MM.1S (cell line): Measurements from ENCODE around the gene PROC.

Experiments used
- EZH2 ChIP-seq: fragments of 300-600 bp; sonication (generic); optimal IDR thresholded peaks from 2 replicates; pipeline ENCODE3; 2017; ENCODE audit warnings: low read depth, mild to moderate bottlenecking, antibody characterized with exemption, low read length, mixed read lengths
- EZH2phosphoT487 ChIP-seq: fragments of 300-600 bp; sonication (generic); IDR thresholded peaks from 2 replicates; pipeline ENCODE4 v1.6.1; 2018; ENCODE audit warnings: antibody characterized with exemption, low read length
- TF ChIP-seq, protein P1 (sequence below): fragments of 300-600 bp; sonication (generic); IDR thresholded peaks from 2 replicates; pipeline ENCODE4 v1.5.1; 2016; ENCODE audit warnings: antibody characterized with exemption, low read length, mixed read lengths

DNA sequence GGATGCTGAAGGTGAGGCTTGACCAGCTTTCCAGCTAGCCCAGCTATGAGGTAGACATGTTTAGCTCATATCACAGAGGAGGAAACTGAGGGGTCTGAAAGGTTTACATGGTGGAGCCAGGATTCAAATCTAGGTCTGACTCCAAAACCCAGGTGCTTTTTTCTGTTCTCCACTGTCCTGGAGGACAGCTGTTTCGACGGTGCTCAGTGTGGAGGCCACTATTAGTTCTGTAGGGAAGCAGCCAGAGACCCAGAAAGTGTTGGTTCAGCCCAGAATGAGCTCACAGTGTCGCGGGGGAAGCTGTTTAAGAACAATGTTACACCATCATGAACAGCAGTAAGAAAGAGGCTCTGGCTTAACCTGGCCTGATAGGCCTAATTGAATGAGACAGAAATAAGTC, 11.1 kb downstream of the PROC start:
- TF ChIP-seq, protein P1, sequence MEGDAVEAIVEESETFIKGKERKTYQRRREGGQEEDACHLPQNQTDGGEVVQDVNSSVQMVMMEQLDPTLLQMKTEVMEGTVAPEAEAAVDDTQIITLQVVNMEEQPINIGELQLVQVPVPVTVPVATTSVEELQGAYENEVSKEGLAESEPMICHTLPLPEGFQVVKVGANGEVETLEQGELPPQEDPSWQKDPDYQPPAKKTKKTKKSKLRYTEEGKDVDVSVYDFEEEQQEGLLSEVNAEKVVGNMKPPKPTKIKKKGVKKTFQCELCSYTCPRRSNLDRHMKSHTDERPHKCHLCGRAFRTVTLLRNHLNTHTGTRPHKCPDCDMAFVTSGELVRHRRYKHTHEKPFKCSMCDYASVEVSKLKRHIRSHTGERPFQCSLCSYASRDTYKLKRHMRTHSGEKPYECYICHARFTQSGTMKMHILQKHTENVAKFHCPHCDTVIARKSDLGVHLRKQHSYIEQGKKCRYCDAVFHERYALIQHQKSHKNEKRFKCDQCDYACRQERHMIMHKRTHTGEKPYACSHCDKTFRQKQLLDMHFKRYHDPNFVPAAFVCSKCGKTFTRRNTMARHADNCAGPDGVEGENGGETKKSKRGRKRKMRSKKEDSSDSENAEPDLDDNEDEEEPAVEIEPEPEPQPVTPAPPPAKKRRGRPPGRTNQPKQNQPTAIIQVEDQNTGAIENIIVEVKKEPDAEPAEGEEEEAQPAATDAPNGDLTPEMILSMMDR = no peak
- no peak for TF ChIP-seq EZH2
- no peak for TF ChIP-seq EZH2phosphoT487
